Effector memory CD8-positive, alpha-beta T cell (primary cell): ENCODE results near the gene KIRREL3.

Experiments used
- ATAC-seq: fragments of 150-1000 bp; cut with Tn5 transposase; replicated peaks from 2 replicates; pipeline ENCODE4 v1.10.0; 2021; ENCODE audit warnings: mild to moderate bottlenecking, moderate library complexity
- DNase-seq, 3 experiments: peaks; one replicate each; pipeline ENCODE4 v3.0.0; 2021
- H3K27ac Mint-ChIP-seq, 2 donors: one replicate each; pipeline ENCODE4 v1.8.0; 2022; ENCODE audit warnings: mild to moderate bottlenecking in 2 of 2, mixed read lengths in 2 of 2, moderate library complexity in 2 of 2
- H3K27me3 Mint-ChIP-seq, 2 donors: one replicate each; pipeline ENCODE4 v1.8.0; 2022; ENCODE audit warnings: mixed read lengths in 2 of 2
- H3K36me3 Mint-ChIP-seq: one replicate; pipeline ENCODE4 v1.8.0; 2022; ENCODE audit warnings: mild to moderate bottlenecking, moderate library complexity, mixed read lengths; ENCODE audit not compliant: insufficient read depth
- H3K4me1 Mint-ChIP-seq, 2 donors: one replicate each; pipeline ENCODE4 v1.8.0; 2022; ENCODE audit warnings: low read depth in 2 of 2, mixed read lengths in 2 of 2
- H3K4me3 Mint-ChIP-seq, 2 donors: one replicate each; pipeline ENCODE4 v1.8.0; 2022; ENCODE audit warnings: mild to moderate bottlenecking in 2 of 2, mixed read lengths in 2 of 2, moderate library complexity in 2 of 2
- H3K9me3 Mint-ChIP-seq, 2 donors: one replicate each; pipeline ENCODE4 v1.8.0; 2022; ENCODE audit warnings: mixed read lengths in 2 of 2

KIRREL3 gene

GRCh38 chr11:126464796-126465195 is 535.8 kb downstream of the KIRREL3 start:
- DNase-seq (no peak), ATAC-seq (no peak)
- peak overlapping the region; percentile 69 to 86 for H3K27ac Mint-ChIP-seq
- H3K9me3 Mint-ChIP-seq: no peaks in the 10 kb centered on the region
- H3K27me3 Mint-ChIP-seq: peaks cover 5 to 16% of the 10 kb centered on the region in 2 donors
- peaks cover 18 to 26% of the 10 kb centered on the region in 2 donors for H3K4me1 Mint-ChIP-seq
- H3K4me3 Mint-ChIP-seq: peak overlapping the region; percentile 67 to 73
- no peaks in the 10 kb centered on the region for H3K36me3 Mint-ChIP-seq

GRCh38 chr11:126462422-126462821 is 538.1 kb downstream of the KIRREL3 start:
- Mint-ChIP-seq H3K27ac (no peak overlapping the region), H3K27me3 (peaks cover 12 to 26% of the 10 kb centered on the region in 2 donors), H3K9me3 (no peaks in the 10 kb centered on the region), H3K4me1 (peaks cover 18 to 26% of the 10 kb centered on the region in 2 donors), H3K36me3 (no peaks in the 10 kb centered on the region), H3K4me3 (no peak overlapping the region)
- ATAC-seq: no peak
- DNase-seq: no peak

GRCh38 chr11:126461996-126462395 is 538.6 kb downstream of the KIRREL3 start:
- Mint-ChIP-seq H3K4me1 (peaks cover 18 to 26% of the 10 kb centered on the region in 2 donors), H3K27me3 (peaks cover 12 to 26% of the 10 kb centered on the region in 2 donors), H3K36me3 (no peaks in the 10 kb centered on the region), H3K27ac (no peak overlapping the region), H3K9me3 (no peaks in the 10 kb centered on the region), H3K4me3 (no peak overlapping the region)
- ATAC-seq (no peak), DNase-seq (no peak)

DNA sequence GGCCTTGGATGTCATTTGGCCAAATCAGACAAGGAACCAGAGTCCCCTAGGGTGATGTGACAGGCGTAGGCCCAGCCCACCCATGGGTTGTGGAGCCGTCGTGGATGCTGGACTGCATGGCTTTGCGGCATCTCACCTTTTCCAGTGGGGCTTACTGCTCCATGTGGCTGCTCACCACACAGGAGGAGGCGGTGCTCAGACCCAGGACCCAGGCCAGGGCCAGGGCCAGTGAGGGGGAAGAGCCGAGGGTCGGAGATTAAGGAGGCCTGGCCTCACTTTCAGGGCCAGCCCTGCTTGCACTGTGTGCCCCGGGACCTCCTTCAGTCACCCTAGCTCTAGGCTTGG is 539.5 kb downstream of the KIRREL3 start:
- Mint-ChIP-seq H3K4me3 (no peak overlapping the region), H3K4me1 (peaks cover 12 to 18% of the 10 kb centered on the region in 2 donors), H3K27me3 (peaks cover 12 to 26% of the 10 kb centered on the region in 2 donors), H3K36me3 (no peaks in the 10 kb centered on the region), H3K27ac (no peak overlapping the region), H3K9me3 (no peaks in the 10 kb centered on the region)
- DNase-seq: no peak
- no peak for ATAC-seq

GRCh38 chr11:126460417-126461095 is 540.0 kb downstream of the KIRREL3 start:
- H3K4me1 Mint-ChIP-seq: peaks cover 8 to 13% of the 10 kb centered on the region in 2 donors
- DNase-seq: no peak
- no peak for ATAC-seq
- H3K27ac Mint-ChIP-seq: no peak overlapping the region
- no peak overlapping the region for H3K4me3 Mint-ChIP-seq
- H3K27me3 Mint-ChIP-seq: peaks cover 12 to 26% of the 10 kb centered on the region in 2 donors
- H3K36me3 Mint-ChIP-seq: no peaks in the 10 kb centered on the region
- no peaks in the 10 kb centered on the region for H3K9me3 Mint-ChIP-seq

DNA sequence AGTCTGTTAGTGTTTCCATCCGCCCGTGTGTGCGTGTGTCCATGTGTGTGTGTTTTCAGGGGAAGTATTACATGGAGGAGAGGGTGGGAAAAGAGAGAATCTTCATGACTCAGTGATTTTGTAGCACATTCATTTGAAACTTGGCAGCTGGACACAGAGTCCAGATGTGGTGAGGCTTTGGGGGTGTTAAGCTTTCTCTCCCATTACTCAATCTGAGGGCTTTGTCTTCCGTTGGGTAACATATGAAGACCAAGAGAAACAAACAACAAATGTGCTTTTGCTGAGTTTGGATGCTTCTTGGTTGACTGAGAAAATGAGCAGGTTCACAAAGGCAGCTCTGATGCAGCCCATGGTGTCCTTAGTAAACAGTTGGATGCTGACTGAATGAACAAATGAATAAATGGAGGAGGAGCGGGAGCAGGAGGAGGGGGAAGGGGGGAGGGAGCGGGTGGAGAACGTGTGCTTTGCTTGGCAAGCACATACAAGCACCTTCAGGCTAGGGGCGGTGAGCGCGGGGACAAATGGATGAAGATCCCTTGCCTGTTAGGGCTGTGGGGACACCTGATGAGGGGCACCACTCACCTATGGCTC is 540.8 kb downstream of the KIRREL3 start:
- Mint-ChIP-seq H3K4me3 (no peak overlapping the region), H3K36me3 (no peaks in the 10 kb centered on the region), H3K27ac (peak overlapping the region in 1 of 2 donors; percentile 1), H3K27me3 (peaks cover 12 to 26% of the 10 kb centered on the region in 2 donors), H3K9me3 (no peaks in the 10 kb centered on the region), H3K4me1 (peaks cover under 1 to 6% of the 10 kb centered on the region in 2 donors)
- DNase-seq: no peak
- ATAC-seq: no peak

GRCh38 chr11:126457817-126458216 is 542.8 kb downstream of the KIRREL3 start:
- Mint-ChIP-seq H3K4me1 (no peaks in the 10 kb centered on the region), H3K4me3 (no peak overlapping the region), H3K9me3 (no peaks in the 10 kb centered on the region), H3K27me3 (peaks cover 12 to 21% of the 10 kb centered on the region in 2 donors), H3K27ac (no peak overlapping the region), H3K36me3 (no peaks in the 10 kb centered on the region)
- ATAC-seq (no peak), DNase-seq (no peak)

DNA sequence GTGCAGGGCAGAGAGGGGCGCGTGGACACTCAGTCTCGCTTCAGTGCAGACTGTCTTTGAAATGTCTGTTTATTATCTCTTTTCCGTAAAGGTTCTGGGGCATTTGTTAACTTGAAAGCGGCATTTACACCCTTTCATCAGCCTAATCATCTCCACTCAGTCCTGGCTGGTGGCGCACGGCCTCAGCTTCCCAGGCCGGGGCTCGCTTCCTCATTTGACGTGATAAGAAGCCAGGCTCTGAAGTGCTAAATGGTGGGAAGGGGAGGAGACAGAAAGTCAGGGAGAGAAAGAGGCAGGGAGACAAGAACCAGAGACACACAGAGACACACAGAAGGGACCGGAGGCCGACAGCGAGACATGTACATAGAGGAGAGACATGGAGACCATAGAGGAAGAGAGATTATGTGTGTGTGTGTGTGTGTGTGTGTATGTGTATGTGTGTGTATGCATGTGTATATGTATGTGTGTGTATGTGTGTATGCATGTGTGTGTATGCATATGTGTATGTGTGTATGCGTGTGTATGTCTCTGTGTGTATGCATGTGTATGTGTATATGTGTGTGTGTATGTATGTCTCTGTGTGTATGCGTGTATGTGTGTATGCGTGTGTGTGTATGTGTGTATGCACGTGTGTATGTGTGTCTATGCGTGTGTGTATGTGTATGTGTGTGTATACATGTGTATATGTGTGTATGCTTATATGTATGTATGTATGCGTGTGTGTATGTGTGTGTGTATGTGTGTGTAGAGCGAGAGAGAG is 543.6 kb downstream of the KIRREL3 start:
- Mint-ChIP-seq H3K9me3 (no peaks in the 10 kb centered on the region), H3K27ac (no peak overlapping the region), H3K4me3 (no peak overlapping the region), H3K36me3 (no peaks in the 10 kb centered on the region), H3K27me3 (peaks cover 12 to 15% of the 10 kb centered on the region in 2 donors), H3K4me1 (no peaks in the 10 kb centered on the region)
- DNase-seq (no peak), ATAC-seq (no peak)

DNA sequence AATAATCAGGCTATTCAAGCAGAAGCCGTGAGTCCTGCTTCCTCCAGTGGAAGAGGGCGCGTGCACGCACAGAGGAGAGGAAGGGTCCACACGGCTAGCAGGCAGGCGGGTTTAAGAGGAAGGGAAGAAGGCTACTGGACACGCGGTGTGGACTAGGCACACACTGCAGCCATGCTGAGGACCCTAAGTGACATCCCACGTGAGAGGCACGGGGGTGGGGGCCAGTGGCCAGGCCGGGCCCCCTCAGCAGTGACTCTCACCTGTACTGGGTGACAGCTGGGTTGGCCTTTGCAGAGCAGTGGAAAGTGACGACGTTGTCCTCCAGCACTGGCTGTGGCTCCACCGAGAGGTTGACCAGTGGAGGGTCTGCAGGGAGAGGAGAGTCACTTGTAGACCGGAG is 544.5 kb downstream of the KIRREL3 start:
- peaks cover 0 to 4% of the 10 kb centered on the region in 2 donors for H3K9me3 Mint-ChIP-seq
- H3K4me3 Mint-ChIP-seq: no peak overlapping the region
- H3K36me3 Mint-ChIP-seq: no peaks in the 10 kb centered on the region
- no peak for DNase-seq
- peaks cover 12 to 15% of the 10 kb centered on the region in 2 donors for H3K27me3 Mint-ChIP-seq
- no peak for ATAC-seq
- peaks cover 0 to under 1% of the 10 kb centered on the region in 2 donors for H3K4me1 Mint-ChIP-seq
- H3K27ac Mint-ChIP-seq: no peak overlapping the region

- H3K9me3 Mint-ChIP-seq: peaks cover 7 to 18% of the 10 kb centered on the region in 2 donors
- DNase-seq (no peak), ATAC-seq (no peak)
- no peaks in the 10 kb centered on the region for H3K36me3 Mint-ChIP-seq
- H3K27ac Mint-ChIP-seq: no peak overlapping the region
- H3K4me3 Mint-ChIP-seq: no peak overlapping the region
- H3K4me1 Mint-ChIP-seq: peaks cover 5 to 9% of the 10 kb centered on the region in 2 donors
- H3K27me3 Mint-ChIP-seq: no peaks in the 10 kb centered on the region
These were observed 548.1 kb downstream of the KIRREL3 start for GRCh38 chr11:126452241-126453101.

- peaks cover 5 to 9% of the 10 kb centered on the region in 2 donors for H3K4me1 Mint-ChIP-seq
- H3K27me3 Mint-ChIP-seq: no peaks in the 10 kb centered on the region
- no peaks in the 10 kb centered on the region for H3K36me3 Mint-ChIP-seq
- no peak overlapping the region for H3K4me3 Mint-ChIP-seq
- DNase-seq (no peak), ATAC-seq (no peak)
- H3K27ac Mint-ChIP-seq: no peak overlapping the region
- peaks cover 7 to 18% of the 10 kb centered on the region in 2 donors for H3K9me3 Mint-ChIP-seq
These were observed 549.3 kb downstream of the KIRREL3 start for GRCh38 chr11:126451211-126451802.

DNA sequence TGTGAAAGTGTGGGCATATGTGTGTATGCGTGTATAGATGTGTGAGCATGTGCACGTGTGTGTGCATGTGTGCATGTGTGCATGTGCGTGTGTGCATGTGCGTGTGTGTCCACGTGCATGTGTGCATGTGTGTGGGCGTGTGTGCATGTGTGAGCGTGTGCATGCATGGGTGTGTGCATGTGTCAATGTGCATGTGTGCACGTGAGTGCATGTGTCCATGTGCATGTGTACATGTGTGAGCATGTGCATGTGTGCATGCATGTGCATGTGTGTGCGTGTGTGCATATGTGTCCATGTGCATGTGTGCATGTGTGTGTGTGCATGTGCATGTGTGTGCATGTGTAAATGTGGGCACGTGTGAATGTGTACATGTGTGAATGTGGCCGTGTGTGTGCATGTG is 549.8 kb downstream of the KIRREL3 start:
- DNase-seq: no peak
- Mint-ChIP-seq H3K27me3 (no peaks in the 10 kb centered on the region), H3K9me3 (peaks cover 7 to 18% of the 10 kb centered on the region in 2 donors), H3K27ac (no peak overlapping the region), H3K4me1 (peaks cover 5 to 9% of the 10 kb centered on the region in 2 donors), H3K36me3 (no peaks in the 10 kb centered on the region), H3K4me3 (no peak overlapping the region)
- no peak for ATAC-seq

GRCh38 chr11:126450198-126450597 is 550.4 kb downstream of the KIRREL3 start:
- H3K36me3 Mint-ChIP-seq: no peaks in the 10 kb centered on the region
- no peak overlapping the region for H3K4me3 Mint-ChIP-seq
- ATAC-seq (no peak), DNase-seq (no peak)
- no peaks in the 10 kb centered on the region for H3K27me3 Mint-ChIP-seq
- no peak overlapping the region for H3K27ac Mint-ChIP-seq
- peaks cover 7 to 18% of the 10 kb centered on the region in 2 donors for H3K9me3 Mint-ChIP-seq
- H3K4me1 Mint-ChIP-seq: peaks cover 5 to 9% of the 10 kb centered on the region in 2 donors
